Measurements from ENCODE around the gene ARHGAP15. TPM values are rescaled to one million over a fixed set of nuclear protein-coding genes. Genes with fewer than 3 reads are reported as not detected.

ARHGAP15 gene
- total and polyA plus RNA-seq, 7 experiments from 2014 or later, result 164 to 311 (median 201) TPM

- intact Hi-C loops (cut with micrococcal nuclease), result no loop called here
- Histone ChIP-seq H3K4me3 (ENCODE audit: low read length) (no peak overlapping the region), H3K27ac (ENCODE audit: low read depth, low read length) (no peak overlapping the region), H3K36me3 (ENCODE audit: control insufficient read depth in 2 of 3, insufficient read depth in 3 of 3, low read length in 3 of 3) (peaks cover 0 to 8% (median 0%) of the 10 kb centered on the region in 3 experiments), H3K4me1 (ENCODE audit: control insufficient read depth in 2 of 2, insufficient read depth in 2 of 2, low read length in 2 of 2) (no peaks in the 10 kb centered on the region), H3K9me3 (ENCODE audit: control insufficient read depth in 2 of 3, low read length in 3 of 3) (no peaks in the 10 kb centered on the region), H3K27me3 (ENCODE audit: control insufficient read depth in 2 of 2, insufficient read depth in 2 of 2, low read length in 2 of 2) (no peaks in the 10 kb centered on the region)
- H3K4me1 Mint-ChIP-seq, result peaks cover 12 to 62% (median 56%) of the 10 kb centered on the region in 7 donors
- DNase-seq (no peak), ATAC-seq (no peak)
- H3K27me3 Mint-ChIP-seq, result no peaks in the 10 kb centered on the region
- POLR2A ChIA-PET, result interaction anchor here (1.6 kb wide), 1 partner anchor 10 kb away, joined by 3 read pairs; no protein-coding TSS in a partner anchor
- no peak overlapping the region for H3K4me3 Mint-ChIP-seq
- peak overlapping the region in 4 of 9 donors; percentile 9 to 52 (median 24) for H3K27ac Mint-ChIP-seq
- CTCF ChIA-PET, result no interaction called here
- peaks cover 17 to 50% (median 31%) of the 10 kb centered on the region in 5 donors for H3K36me3 Mint-ChIP-seq
- peaks cover 0 to 4% (median 0%) of the 10 kb centered on the region in 11 donors for H3K9me3 Mint-ChIP-seq
Measured at GRCh38 chr2:143498496-143498895, 369.3 kb downstream of the ARHGAP15 start.

DNA sequence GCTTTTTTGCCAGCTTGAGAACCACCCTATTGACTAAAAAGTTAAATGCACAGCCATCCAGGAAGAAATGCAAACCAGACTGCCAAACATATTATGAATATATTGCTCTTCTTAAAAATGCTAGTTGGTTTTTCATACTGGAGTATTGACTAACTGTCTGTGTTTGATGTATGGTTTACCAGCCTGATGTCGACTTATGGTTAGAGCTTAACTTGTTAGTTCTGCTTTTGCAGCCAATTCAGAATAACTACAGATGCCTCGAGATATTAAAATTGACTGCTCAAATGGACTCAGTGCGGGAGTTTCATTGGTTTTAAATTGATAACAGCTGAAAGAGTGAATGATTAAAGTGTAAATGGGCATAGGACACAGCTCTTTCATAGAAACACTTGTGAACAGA lies 369.8 kb downstream of the ARHGAP15 start:
- Mint-ChIP-seq H3K27me3 (no peaks in the 10 kb centered on the region), H3K4me1 (peaks cover 15 to 61% (median 50%) of the 10 kb centered on the region in 7 donors), H3K9me3 (peaks cover 0 to 4% (median 0%) of the 10 kb centered on the region in 11 donors), H3K27ac (peak overlapping the region in 7 of 9 donors; percentile 9 to 52 (median 26)), H3K36me3 (peaks cover 17 to 50% (median 31%) of the 10 kb centered on the region in 5 donors), H3K4me3 (no peak overlapping the region)
- DNase-seq (no peak), ATAC-seq (no peak)
- Histone ChIP-seq H3K27ac (ENCODE audit: low read depth, low read length) (no peak overlapping the region), H3K9me3 (ENCODE audit: control insufficient read depth in 2 of 3, low read length in 3 of 3) (no peaks in the 10 kb centered on the region), H3K4me3 (ENCODE audit: low read length) (no peak overlapping the region), H3K36me3 (ENCODE audit: control insufficient read depth in 2 of 3, insufficient read depth in 3 of 3, low read length in 3 of 3) (peaks cover 0 to 12% (median 0%) of the 10 kb centered on the region in 3 experiments), H3K4me1 (ENCODE audit: control insufficient read depth in 2 of 2, insufficient read depth in 2 of 2, low read length in 2 of 2) (no peaks in the 10 kb centered on the region), H3K27me3 (ENCODE audit: control insufficient read depth in 2 of 2, insufficient read depth in 2 of 2, low read length in 2 of 2) (no peaks in the 10 kb centered on the region)
- intact Hi-C loops (cut with micrococcal nuclease), result no loop called here
- POLR2A ChIA-PET, result interaction anchor here (1.6 kb wide), 1 partner anchor 10 kb away, joined by 3 read pairs; no protein-coding TSS in a partner anchor
- CTCF ChIA-PET, result no interaction called here

GRCh38 chr2:143501106-143501676 lies 372.0 kb downstream of the ARHGAP15 start:
- H3K4me3 Mint-ChIP-seq, result no peak overlapping the region
- no peak for ATAC-seq
- H3K27ac Mint-ChIP-seq, result peak overlapping the region in 1 of 9 donors; percentile 10
- intact Hi-C loops (cut with micrococcal nuclease), result no loop called here
- no peak for DNase-seq
- H3K27ac ChIP-seq (ENCODE audit: low read depth, low read length), result no peak overlapping the region
- H3K36me3 Mint-ChIP-seq, result peaks cover 24 to 51% (median 26%) of the 10 kb centered on the region in 5 donors
- no peaks in the 10 kb centered on the region for H3K4me1 ChIP-seq (ENCODE audit: control insufficient read depth in 2 of 2, insufficient read depth in 2 of 2, low read length in 2 of 2)
- peaks cover 0 to 17% (median 0%) of the 10 kb centered on the region in 3 experiments for H3K36me3 ChIP-seq (ENCODE audit: control insufficient read depth in 2 of 3, insufficient read depth in 3 of 3, low read length in 3 of 3)
- POLR2A ChIA-PET, result interaction anchor here (0.8 kb wide), 1 partner anchor 8 kb away, joined by 3 read pairs; no protein-coding TSS in a partner anchor
- no peak overlapping the region for H3K4me3 ChIP-seq (ENCODE audit: low read length)
- no peaks in the 10 kb centered on the region for H3K9me3 ChIP-seq (ENCODE audit: control insufficient read depth in 2 of 3, low read length in 3 of 3)
- H3K4me1 Mint-ChIP-seq, result peaks cover 13 to 53% (median 33%) of the 10 kb centered on the region in 7 donors
- no peaks in the 10 kb centered on the region for H3K27me3 ChIP-seq (ENCODE audit: control insufficient read depth in 2 of 2, insufficient read depth in 2 of 2, low read length in 2 of 2)
- CTCF ChIA-PET, result no interaction called here
- peaks cover 0 to 4% (median 0%) of the 10 kb centered on the region in 11 donors for H3K9me3 Mint-ChIP-seq
- H3K27me3 Mint-ChIP-seq, result no peaks in the 10 kb centered on the region

- Histone ChIP-seq H3K36me3 (ENCODE audit: control insufficient read depth in 2 of 3, insufficient read depth in 3 of 3, low read length in 3 of 3) (peaks cover 0 to 17% (median 0%) of the 10 kb centered on the region in 3 experiments), H3K9me3 (ENCODE audit: control insufficient read depth in 2 of 3, low read length in 3 of 3) (no peaks in the 10 kb centered on the region), H3K4me3 (ENCODE audit: low read length) (no peak overlapping the region), H3K4me1 (ENCODE audit: control insufficient read depth in 2 of 2, insufficient read depth in 2 of 2, low read length in 2 of 2) (no peaks in the 10 kb centered on the region), H3K27me3 (ENCODE audit: control insufficient read depth in 2 of 2, insufficient read depth in 2 of 2, low read length in 2 of 2) (no peaks in the 10 kb centered on the region), H3K27ac (ENCODE audit: low read depth, low read length) (no peak overlapping the region)
- Mint-ChIP-seq H3K27ac (peak overlapping the region in 2 of 9 donors; percentile 9 to 33), H3K9me3 (peaks cover 0 to 4% (median 0%) of the 10 kb centered on the region in 11 donors), H3K27me3 (no peaks in the 10 kb centered on the region), H3K36me3 (peaks cover 31 to 68% (median 42%) of the 10 kb centered on the region in 5 donors), H3K4me3 (no peak overlapping the region), H3K4me1 (peaks cover 6 to 47% (median 33%) of the 10 kb centered on the region in 7 donors)
- intact Hi-C loops (cut with micrococcal nuclease), result no loop called here
- CTCF ChIA-PET, result no interaction called here
- POLR2A ChIA-PET, result no interaction called here
- ATAC-seq, result no peak
- DNase-seq, result no peak
Measured at GRCh38 chr2:143503280-143503679, 374.1 kb downstream of the ARHGAP15 start.

- intact Hi-C loops (cut with micrococcal nuclease), result no loop called here
- POLR2A ChIA-PET, result no interaction called here
- no peak for ATAC-seq
Measured at GRCh38 chr2:143504397-143504796, 375.2 kb downstream of the ARHGAP15 start.

DNA sequence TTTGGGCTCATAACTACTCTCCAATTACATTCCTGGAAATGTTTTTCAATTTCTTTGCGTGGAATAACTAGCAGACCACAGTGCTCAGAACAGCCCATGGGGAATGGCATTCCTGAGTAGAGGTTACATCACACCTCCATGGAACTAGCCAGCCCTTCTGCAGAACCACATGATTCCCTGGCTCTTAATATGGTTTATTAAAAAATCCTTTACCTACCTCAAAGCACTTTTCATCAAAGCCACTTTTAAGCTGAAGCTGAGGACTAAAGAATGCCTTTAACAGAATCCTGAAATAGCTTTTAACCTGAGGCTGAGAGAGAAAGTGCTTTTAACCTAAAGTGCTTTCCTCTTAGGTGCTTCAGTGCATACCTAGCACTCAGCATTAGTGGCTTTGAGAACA lies 376.3 kb downstream of the ARHGAP15 start:
- Histone ChIP-seq H3K36me3 (ENCODE audit: control insufficient read depth in 2 of 3, insufficient read depth in 3 of 3, low read length in 3 of 3) (peaks cover 0 to 22% (median 0%) of the 10 kb centered on the region in 3 experiments), H3K27me3 (ENCODE audit: control insufficient read depth in 2 of 2, insufficient read depth in 2 of 2, low read length in 2 of 2) (no peaks in the 10 kb centered on the region), H3K4me1 (ENCODE audit: control insufficient read depth in 2 of 2, insufficient read depth in 2 of 2, low read length in 2 of 2) (no peaks in the 10 kb centered on the region), H3K4me3 (ENCODE audit: low read length) (no peak overlapping the region), H3K9me3 (ENCODE audit: control insufficient read depth in 2 of 3, low read length in 3 of 3) (no peaks in the 10 kb centered on the region), H3K27ac (ENCODE audit: low read depth, low read length) (no peak overlapping the region)
- peaks cover 0 to 4% (median 0%) of the 10 kb centered on the region in 11 donors for H3K9me3 Mint-ChIP-seq
- H3K4me1 Mint-ChIP-seq, result peaks cover 6 to 41% (median 28%) of the 10 kb centered on the region in 7 donors
- no peak for ATAC-seq
- no peak for DNase-seq
- ChIA-PET CTCF (no interaction called here), POLR2A (no interaction called here)
- H3K27me3 Mint-ChIP-seq, result no peaks in the 10 kb centered on the region
- H3K36me3 Mint-ChIP-seq, result peaks cover 37 to 77% (median 54%) of the 10 kb centered on the region in 5 donors
- H3K27ac Mint-ChIP-seq, result no peak overlapping the region
- H3K4me3 Mint-ChIP-seq, result no peak overlapping the region
- intact Hi-C loops (cut with micrococcal nuclease), result no loop called here

More at GRCh38 chr2:143504397-143504796, 375.2 kb downstream of the ARHGAP15 start:
- peak overlapping the region in 5 of 9 donors; percentile 36 to 88 (median 48) for H3K27ac Mint-ChIP-seq
- CTCF ChIA-PET, result no interaction called here
- no peak for DNase-seq
- Histone ChIP-seq H3K36me3 (ENCODE audit: control insufficient read depth in 2 of 3, insufficient read depth in 3 of 3, low read length in 3 of 3) (peaks cover 0 to 17% (median 0%) of the 10 kb centered on the region in 3 experiments), H3K9me3 (ENCODE audit: control insufficient read depth in 2 of 3, low read length in 3 of 3) (no peaks in the 10 kb centered on the region), H3K27me3 (ENCODE audit: control insufficient read depth in 2 of 2, insufficient read depth in 2 of 2, low read length in 2 of 2) (no peaks in the 10 kb centered on the region), H3K4me1 (ENCODE audit: control insufficient read depth in 2 of 2, insufficient read depth in 2 of 2, low read length in 2 of 2) (no peaks in the 10 kb centered on the region), H3K27ac (ENCODE audit: low read depth, low read length) (no peak overlapping the region), H3K4me3 (ENCODE audit: low read length) (no peak overlapping the region)
- no peaks in the 10 kb centered on the region for H3K27me3 Mint-ChIP-seq
- peaks cover 6 to 38% (median 26%) of the 10 kb centered on the region in 7 donors for H3K4me1 Mint-ChIP-seq
- peaks cover 0 to 4% (median 0%) of the 10 kb centered on the region in 11 donors for H3K9me3 Mint-ChIP-seq
- H3K4me3 Mint-ChIP-seq, result no peak overlapping the region
- H3K36me3 Mint-ChIP-seq, result peaks cover 34 to 69% (median 48%) of the 10 kb centered on the region in 5 donors

All from naive thymus-derived CD4-positive, alpha-beta T cell (primary cell).